OCI-LY7 (cell line): ENCODE measurements around the gene PHACTR1. TPM values are rescaled to one million over a fixed set of nuclear protein-coding genes. Genes with fewer than 3 reads are reported as not detected.

ENCODE experiments used
- BruUV-seq: library from RNA; stranded (reverse); fragments of 400-500 nt; replicated peaks from 2 replicates; lab custom pipeline; 2021; lab: Mats Ljungman, UMichigan
- CTCF ChIA-PET: fragments of 300-600 bp; sonication (Branson Sonifier 250); formaldehyde crosslinking; loops from one replicate; lab custom pipeline; 2022; ENCODE audit warnings: antibody characterized with exemption; ENCODE audit not compliant: unreplicated experiment; lab: Charles Lee
- POLR2A ChIA-PET: fragments of 300-600 bp; sonication (Branson Sonifier 250); formaldehyde crosslinking; loops from one replicate; lab custom pipeline; 2022; ENCODE audit warnings: antibody characterized with exemption; lab: Charles Lee
- DNase-seq: peaks from one replicate; pipeline ENCODE4 v3.0.0-alpha.2; 2015; ENCODE audit warnings: low spot score
- H2AFZ ChIP-seq: fragments of 200-600 bp; sonication (generic), shearing (Covaris generic); 2 replicates; pipeline ENCODE4 v1.6.1; 2014; ENCODE audit warnings: mild to moderate bottlenecking, antibody characterized with exemption, low read length, moderate library complexity
- H3K27ac ChIP-seq: fragments of 200-600 bp; sonication (generic); 2 replicates; pipeline ENCODE4 v1.5.1; 2014; ENCODE audit warnings: mixed run types, low read depth, mild to moderate bottlenecking, moderate library complexity, low read length, inconsistent platforms; ENCODE audit not compliant: poor library complexity, severe bottlenecking
- H3K36me3 ChIP-seq: fragments of 200-600 bp; sonication (generic); 2 replicates; pipeline ENCODE4 v1.6.1; 2014; ENCODE audit warnings: mild to moderate bottlenecking, antibody characterized with exemption, low read length, moderate library complexity, mixed read lengths; ENCODE audit not compliant: insufficient read depth
- H3K4me1 ChIP-seq: fragments of 200-600 bp; sonication (generic); 2 replicates; pipeline ENCODE4 v1.5.1; 2014; ENCODE audit warnings: mild to moderate bottlenecking, low read length; ENCODE audit not compliant: insufficient read depth, poor library complexity, severe bottlenecking
- H3K4me2 ChIP-seq: fragments of 200-600 bp; sonication (generic); 2 replicates; pipeline ENCODE4 v1.6.1; 2014; ENCODE audit warnings: mild to moderate bottlenecking, low read length
- H3K4me3 ChIP-seq: fragments of 200-600 bp; sonication (generic); 2 replicates; pipeline ENCODE4 v1.5.1; 2014; ENCODE audit warnings: mild to moderate bottlenecking, low read depth, low read length; ENCODE audit not compliant: poor library complexity, severe bottlenecking
- H3K79me2 ChIP-seq: fragments of 200-600 bp; sonication (generic); 2 replicates; pipeline ENCODE4 v1.6.1; 2016; ENCODE audit warnings: low read depth, mild to moderate bottlenecking, low read length, moderate library complexity, mixed read lengths; ENCODE audit not compliant: insufficient read depth
- H3K9me2 ChIP-seq: fragments of 200-600 bp; sonication (generic); 2 replicates; pipeline ENCODE4 v1.6.1; 2016; ENCODE audit warnings: mild to moderate bottlenecking, low read length, mixed read lengths; ENCODE audit not compliant: insufficient read depth
- H3K9me3 ChIP-seq: fragments of 200-600 bp; sonication (generic); 2 replicates; pipeline ENCODE4 v1.6.1; 2014; ENCODE audit warnings: mild to moderate bottlenecking, mixed run types, low read length, mixed read lengths
- H4K20me1 ChIP-seq: fragments of 200-600 bp; sonication (generic); 2 replicates; pipeline ENCODE4 v1.6.1; 2014; ENCODE audit warnings: mild to moderate bottlenecking, antibody characterized with exemption, low read length, moderate library complexity, mixed read lengths; ENCODE audit not compliant: insufficient read depth
- CTCF ChIP-seq: fragments of 200-600 bp; sonication (generic); conservative IDR thresholded peaks from 2 replicates; pipeline ENCODE4 v1.5.1; 2014; ENCODE audit warnings: mild to moderate bottlenecking, antibody characterized with exemption, low read length, moderate library complexity, mixed read lengths
- EZH2phosphoT487 ChIP-seq: fragments of 200-600 bp; sonication (generic); IDR thresholded peaks from 2 replicates; pipeline ENCODE4 v1.6.1; 2018; ENCODE audit warnings: low read depth, borderline replicate concordance, mild to moderate bottlenecking, mixed run types, antibody characterized with exemption, low read length, moderate library complexity, mixed read lengths
- intact Hi-C: fragments of 100-400 bp; cut with micrococcal nuclease; formaldehyde crosslinking; loops from one replicate; pipeline ENCODE4 v1.10.0; 2022; ENCODE audit not compliant: unreplicated experiment
- total RNA-seq, 2 experiments: library from RNA; depleted of rRNA in 1 of 2; stranded (reverse); fragments of >200 nt in 1 of 2; shearing (Covaris generic) in 1 of 2; gene quantifications; 2 replicates each; pipeline ENCODE4 v1.2.3, GENCODE V29; 2014 to 2022

The PHACTR1 gene
- total RNA-seq, 2 experiments from 2014 or later, result 25.1 to 46.6 TPM

GRCh38 chr6:13263669-13264068 lies 547.1 kb downstream of the PHACTR1 start:
- Histone ChIP-seq H3K4me3 (no peak overlapping the region), H3K4me2 (peak overlapping the region; percentile 80), H4K20me1 (no peaks in the 10 kb centered on the region), H2AFZ (peak overlapping the region; percentile 69; the same call in 1 of the 2 replicates), H3K9me3 (0 out of 2 replicates have a peak, but pooled peaks cover 4% of the 10 kb centered on the region), H3K36me3 (no peaks in the 10 kb centered on the region; the same call in 1 of the 2 replicates), H3K4me1 (peaks cover 76% of the 10 kb centered on the region), H3K79me2 (no peaks in the 10 kb centered on the region), H3K27ac (peak overlapping the region; percentile 94), H3K9me2 (no peaks in the 10 kb centered on the region)
- ChIA-PET CTCF (no interaction called here), POLR2A (interaction anchor here (0.6 to 2.8 kb wide), 10 partner anchors 9 to 1325 kb away, joined by 3 to 13 read pairs (median 4); partner anchors contain the start of gene TBC1D7)
- DNase-seq, result no peak
- intact Hi-C loops, result no loop called here
- TF ChIP-seq EZH2phosphoT487, result no peak
- no TSS peak for BruUV-seq

- POLR2A ChIA-PET, result interaction anchor here (1.3 to 1.6 kb wide), 2 partner anchors 9 to 60 kb away, joined by 4 to 7 read pairs; no protein-coding TSS in a partner anchor
- no peaks in the 10 kb centered on the region for H4K20me1 ChIP-seq
- peaks cover 66% of the 10 kb centered on the region for H3K4me1 ChIP-seq
- H3K4me3 ChIP-seq, result no peak overlapping the region
- BruUV-seq, result no TSS peak
- no peak for TF ChIP-seq CTCF
- no peak for TF ChIP-seq EZH2phosphoT487
- H3K9me3 ChIP-seq, result 0 out of 2 replicates have a peak, but pooled peaks cover 4% of the 10 kb centered on the region
- no peak overlapping the region for H2AFZ ChIP-seq
- H3K4me2 ChIP-seq, result no peak overlapping the region
- no peak overlapping the region for H3K27ac ChIP-seq
- no peaks in the 10 kb centered on the region; the same call in 1 of the 2 replicates for H3K36me3 ChIP-seq
- intact Hi-C loops, result no loop called here
- CTCF ChIA-PET, result no interaction called here
- H3K9me2 ChIP-seq, result no peaks in the 10 kb centered on the region
- DNase-seq, result no peak
- H3K79me2 ChIP-seq, result no peaks in the 10 kb centered on the region
These were observed 550.6 kb downstream of the PHACTR1 start for GRCh38 chr6:13267142-13267651.

GRCh38 chr6:13268913-13269518 lies 552.4 kb downstream of the PHACTR1 start:
- no TSS peak for BruUV-seq
- Histone ChIP-seq H3K9me2 (no peaks in the 10 kb centered on the region), H3K4me3 (no peak overlapping the region), H3K27ac (no peak overlapping the region), H2AFZ (peak overlapping the region; percentile 33; the same call in 1 of the 2 replicates), H3K4me1 (peaks cover 56% of the 10 kb centered on the region), H3K4me2 (0 out of 2 replicates have a peak overlapping the region, but pooled peaks have one; percentile 13), H3K36me3 (no peaks in the 10 kb centered on the region; the same call in 1 of the 2 replicates), H3K79me2 (peaks cover 14% of the 10 kb centered on the region; the same call in 1 of the 2 replicates), H4K20me1 (no peaks in the 10 kb centered on the region), H3K9me3 (0 out of 2 replicates have a peak, but pooled peaks cover 4% of the 10 kb centered on the region)
- intact Hi-C loops, result no loop called here
- ChIA-PET POLR2A (interaction anchor here (0.6 to 2.0 kb wide), 12 partner anchors 8 to 282 kb away, joined by 3 to 8 read pairs (median 4); partner anchors contain the start of gene TBC1D7), CTCF (interaction anchor here (1.6 kb wide), 1 partner anchor 17 kb away, joined by 3 read pairs; no protein-coding TSS in a partner anchor)
- TF ChIP-seq CTCF, result no peak
- TF ChIP-seq EZH2phosphoT487, result no peak
- no peak for DNase-seq
